ENCODE data around the gene CDCA7L.

The CDCA7L gene

DNA sequence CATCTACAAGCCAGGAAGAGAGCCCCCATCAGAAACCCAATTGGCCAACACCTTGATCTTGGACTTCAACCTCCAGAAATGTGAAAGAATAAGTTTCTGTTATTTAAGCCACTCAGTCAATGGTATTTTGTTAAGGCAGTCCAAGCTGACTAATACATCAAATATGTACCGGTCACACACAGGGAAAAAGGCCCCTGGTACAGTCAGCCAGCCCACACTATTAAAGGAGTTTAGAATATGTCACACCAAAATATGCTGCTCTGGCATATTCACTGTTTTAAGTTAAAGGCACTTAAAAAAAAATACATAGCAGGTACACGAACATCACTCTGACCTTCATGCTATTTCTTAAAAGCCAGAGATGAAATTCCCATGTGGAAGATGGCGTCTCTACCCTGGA lies 15.2 kb upstream of the CDCA7L start:
- TF ChIP-seq CTCF (IDR thresholded peaks at IDR 0.05; ENCODE audit: low read depth, low read length): no peak
- H3K4me3 ChIP-seq (ENCODE audit: low read depth, low read length): no peak overlapping the region

GRCh38 chr7:21959387-21959776 lies 13.7 kb upstream of the CDCA7L start:
- TF ChIP-seq CTCF (IDR thresholded peaks at IDR 0.05; ENCODE audit: low read depth, low read length): no peak

DNA sequence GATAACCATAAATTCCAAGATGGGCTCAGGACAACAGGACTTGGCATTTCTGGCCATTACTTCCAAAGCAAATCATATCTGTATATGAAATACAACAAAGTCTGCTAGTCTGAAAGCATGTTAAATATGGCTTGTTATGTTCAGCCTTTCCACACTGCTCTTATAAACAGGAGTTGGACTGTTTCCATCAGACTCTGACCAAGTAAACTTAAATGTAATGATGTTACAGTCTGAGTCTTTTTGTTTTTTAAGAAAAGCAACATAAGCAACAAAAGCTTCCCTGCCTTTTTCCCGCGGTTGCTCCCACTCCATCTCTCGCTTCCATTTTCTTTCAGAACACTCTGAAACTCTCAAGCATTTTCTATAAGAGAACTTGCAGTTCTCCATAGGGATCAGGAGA lies 8.1 kb upstream of the CDCA7L start:
- H3K4me3 ChIP-seq (ENCODE audit: low read depth, low read length): no peak overlapping the region
- no peak for TF ChIP-seq CTCF (IDR thresholded peaks at IDR 0.05; ENCODE audit: low read depth, low read length)

More at GRCh38 chr7:21959387-21959776, 13.7 kb upstream of the CDCA7L start:
- H3K4me3 ChIP-seq (ENCODE audit: low read depth, low read length): no peak overlapping the region

GRCh38 chr7:21948887-21949540 lies 3.3 kb upstream of the CDCA7L start:
- H3K4me3 ChIP-seq (ENCODE audit: low read depth, low read length): no peak overlapping the region

DNA sequence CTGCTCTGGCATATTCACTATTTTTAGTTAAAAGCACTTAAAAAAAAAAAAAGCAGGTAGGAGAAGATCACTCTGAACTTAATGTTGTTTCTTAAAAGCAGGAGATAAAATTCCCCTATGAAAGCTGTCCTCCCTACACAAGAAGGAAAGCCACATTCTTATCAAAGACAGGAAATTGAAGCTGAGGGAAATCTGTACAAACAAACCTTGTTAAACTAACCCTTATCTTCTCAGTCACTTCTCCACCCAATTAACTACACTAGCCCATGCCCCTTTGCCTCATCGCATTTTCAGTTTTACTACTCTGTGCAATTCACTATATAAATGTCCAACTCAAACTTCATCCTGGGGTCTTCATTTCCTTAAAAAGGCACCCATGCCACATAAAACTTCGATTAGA lies 2.7 kb upstream of the CDCA7L start:
- TF ChIP-seq CTCF (IDR thresholded peaks at IDR 0.05; ENCODE audit: low read depth, low read length): no peak
- H3K4me3 ChIP-seq (ENCODE audit: low read depth, low read length): no peak overlapping the region

More at GRCh38 chr7:21948887-21949540, 3.3 kb upstream of the CDCA7L start:
- no peak for TF ChIP-seq CTCF (IDR thresholded peaks at IDR 0.05; ENCODE audit: low read depth, low read length)

GRCh38 chr7:21947946-21948345 lies 2.2 kb upstream of the CDCA7L start:
- no peak for TF ChIP-seq CTCF (IDR thresholded peaks at IDR 0.05; ENCODE audit: low read depth, low read length)

GRCh38 chr7:21947056-21947455 lies 1.4 kb upstream of the CDCA7L start:
- TF ChIP-seq CTCF (IDR thresholded peaks at IDR 0.05; ENCODE audit: low read depth, low read length): no peak
- H3K4me3 ChIP-seq (ENCODE audit: low read depth, low read length): no peak overlapping the region

More at GRCh38 chr7:21947946-21948345, 2.2 kb upstream of the CDCA7L start:
- no peak overlapping the region for H3K4me3 ChIP-seq (ENCODE audit: low read depth, low read length)

All from WI38 (cell line).